Activated CD4-positive, alpha-beta T cell treated with anti-CD3 and anti-CD28 coated beads, Interleukin-2, amount 10 ng/mL, durations not matched to agents 7 days and 5 days (primary cell): ENCODE results near the gene LDLRAD4. TPM values are rescaled to one million over a fixed set of nuclear protein-coding genes. Genes with fewer than 3 reads are reported as not detected.

ENCODE experiments used
- CTCF ChIA-PET: fragments of 350-600 bp; sonication (Branson Sonifier 250); formaldehyde crosslinking; loops from one replicate; lab custom pipeline; 2021; ENCODE audit warnings: antibody characterized with exemption; lab: Charles Lee
- POLR2A ChIA-PET: fragments of 350-600 bp; sonication (Branson Sonifier 250); formaldehyde crosslinking; loops from one replicate; lab custom pipeline; 2021; ENCODE audit warnings: antibody characterized with exemption; lab: Charles Lee
- DNase-seq: peaks from one replicate; pipeline ENCODE4 v3.0.0-alpha.2; 2020
- H3K27ac Mint-ChIP-seq: one replicate; pipeline ENCODE4 v1.8.0; 2021; ENCODE audit warnings: mild to moderate bottlenecking, moderate library complexity, mixed read lengths
- H3K27me3 Mint-ChIP-seq: one replicate; pipeline ENCODE4 v1.8.0; 2021; ENCODE audit warnings: mixed read lengths
- H3K36me3 Mint-ChIP-seq: one replicate; pipeline ENCODE4 v1.8.0; 2021; ENCODE audit warnings: low read depth, mixed read lengths
- H3K4me1 Mint-ChIP-seq: one replicate; pipeline ENCODE4 v1.8.0; 2021; ENCODE audit warnings: mixed read lengths
- H3K4me3 Mint-ChIP-seq: one replicate; pipeline ENCODE4 v1.8.0; 2021; ENCODE audit warnings: mild to moderate bottlenecking, moderate library complexity, mixed read lengths
- H3K9me3 Mint-ChIP-seq: one replicate; pipeline ENCODE4 v1.8.0; 2021; ENCODE audit warnings: mixed read lengths
- total RNA-seq, 2 experiments: library from RNA; stranded (reverse); gene quantifications; one replicate each; pipeline ENCODE4 v1.2.3, GENCODE V29; 2021

LDLRAD4 gene
- total RNA-seq, 2 experiments from 2014 or later = 23.8 to 28.6 TPM

- H3K9me3 Mint-ChIP-seq = no peaks in the 10 kb centered on the region
- peaks cover 2% of the 10 kb centered on the region for H3K36me3 Mint-ChIP-seq
- H3K4me3 Mint-ChIP-seq = no peak overlapping the region
- ChIA-PET POLR2A (no interaction called here), CTCF (interaction anchor here (1.0 to 1.3 kb wide), 2 partner anchors 13 to 20 kb away, joined by 3 to 4 read pairs; no protein-coding TSS in a partner anchor)
- no peaks in the 10 kb centered on the region for H3K27me3 Mint-ChIP-seq
- no peak overlapping the region for H3K27ac Mint-ChIP-seq
- peaks cover 43% of the 10 kb centered on the region for H3K4me1 Mint-ChIP-seq
- no peak for DNase-seq
Measured at GRCh38 chr18:13433125-13433524, 214.6 kb downstream of the LDLRAD4 start.

GRCh38 chr18:13433685-13434084 is 215.1 kb downstream of the LDLRAD4 start:
- POLR2A ChIA-PET = no interaction called here
- no peak overlapping the region for H3K4me3 Mint-ChIP-seq

GRCh38 chr18:13434854-13435253 is 216.3 kb downstream of the LDLRAD4 start:
- H3K4me1 Mint-ChIP-seq = peaks cover 52% of the 10 kb centered on the region
- no peaks in the 10 kb centered on the region for H3K9me3 Mint-ChIP-seq
- H3K27me3 Mint-ChIP-seq = no peaks in the 10 kb centered on the region
- no peak overlapping the region for H3K27ac Mint-ChIP-seq
- CTCF ChIA-PET = interaction anchor here (1.2 to 1.3 kb wide), 2 partner anchors 9 to 16 kb away, joined by 3 to 6 read pairs; no protein-coding TSS in a partner anchor
- H3K36me3 Mint-ChIP-seq = peaks cover 2% of the 10 kb centered on the region
- no peak for DNase-seq
- H3K4me3 Mint-ChIP-seq = no peak overlapping the region
- POLR2A ChIA-PET = no interaction called here

More at GRCh38 chr18:13433685-13434084, 215.1 kb downstream of the LDLRAD4 start:
- no peaks in the 10 kb centered on the region for H3K9me3 Mint-ChIP-seq
- H3K27me3 Mint-ChIP-seq = no peaks in the 10 kb centered on the region
- no peak overlapping the region for H3K27ac Mint-ChIP-seq
- no peak for DNase-seq
- CTCF ChIA-PET = interaction anchor here (0.8 to 1.3 kb wide), 3 partner anchors 14 to 169 kb away, joined by 3 to 4 read pairs (median 3); no protein-coding TSS in a partner anchor
- H3K4me1 Mint-ChIP-seq = peaks cover 43% of the 10 kb centered on the region
- H3K36me3 Mint-ChIP-seq = peaks cover 2% of the 10 kb centered on the region

- H3K4me3 Mint-ChIP-seq = no peak overlapping the region
- ChIA-PET POLR2A (no interaction called here), CTCF (interaction anchor here (1.3 kb wide), 1 partner anchor 10 kb away, joined by 6 read pairs; no protein-coding TSS in a partner anchor)
- H3K36me3 Mint-ChIP-seq = peaks cover 2% of the 10 kb centered on the region
- H3K27me3 Mint-ChIP-seq = no peaks in the 10 kb centered on the region
- H3K27ac Mint-ChIP-seq = peak overlapping the region; percentile 28
- H3K9me3 Mint-ChIP-seq = no peaks in the 10 kb centered on the region
- peaks cover 60% of the 10 kb centered on the region for H3K4me1 Mint-ChIP-seq
- no peak for DNase-seq
Measured at GRCh38 chr18:13435586-13436333, 217.2 kb downstream of the LDLRAD4 start.

- CTCF ChIA-PET = no interaction called here
Measured at GRCh38 chr18:13436576-13436975, 218.0 kb downstream of the LDLRAD4 start.

GRCh38 chr18:13437034-13437433 is 218.5 kb downstream of the LDLRAD4 start:
- ChIA-PET CTCF (interaction anchor here (0.9 to 1.2 kb wide), 2 partner anchors 9 to 11 kb away, joined by 4 to 5 read pairs; no protein-coding TSS in a partner anchor), POLR2A (no interaction called here)
- Mint-ChIP-seq H3K9me3 (no peaks in the 10 kb centered on the region), H3K27me3 (no peaks in the 10 kb centered on the region), H3K4me1 (peaks cover 65% of the 10 kb centered on the region), H3K36me3 (peaks cover 2% of the 10 kb centered on the region), H3K27ac (peak overlapping the region; percentile 95), H3K4me3 (no peak overlapping the region)
- DNase-seq = no peak

More at GRCh38 chr18:13436576-13436975, 218.0 kb downstream of the LDLRAD4 start:
- no peaks in the 10 kb centered on the region for H3K9me3 Mint-ChIP-seq
- H3K4me1 Mint-ChIP-seq = peaks cover 65% of the 10 kb centered on the region
- no peak overlapping the region for H3K4me3 Mint-ChIP-seq
- DNase-seq = peak; percentile 35
- POLR2A ChIA-PET = no interaction called here
- peak overlapping the region; percentile 95 for H3K27ac Mint-ChIP-seq
- no peaks in the 10 kb centered on the region for H3K27me3 Mint-ChIP-seq
- H3K36me3 Mint-ChIP-seq = peaks cover 2% of the 10 kb centered on the region

- Mint-ChIP-seq H3K4me1 (peaks cover 67% of the 10 kb centered on the region), H3K4me3 (peak overlapping the region; percentile 67), H3K27ac (peak overlapping the region; percentile 95), H3K27me3 (no peaks in the 10 kb centered on the region), H3K9me3 (no peaks in the 10 kb centered on the region), H3K36me3 (peaks cover 2% of the 10 kb centered on the region)
- peak; percentile 66 for DNase-seq
- CTCF ChIA-PET = interaction anchor here (0.9 to 1.7 kb wide), 3 partner anchors 10 to 17 kb away, joined by 4 to 5 read pairs (median 5); no protein-coding TSS in a partner anchor
- POLR2A ChIA-PET = no interaction called here
Measured at GRCh38 chr18:13437796-13438506, 219.4 kb downstream of the LDLRAD4 start.

- Mint-ChIP-seq H3K9me3 (no peaks in the 10 kb centered on the region), H3K27me3 (no peaks in the 10 kb centered on the region), H3K27ac (peak overlapping the region; percentile 95), H3K36me3 (peaks cover 2% of the 10 kb centered on the region), H3K4me1 (peaks cover 69% of the 10 kb centered on the region), H3K4me3 (peak overlapping the region; percentile 67)
- ChIA-PET CTCF (interaction anchor here (1.2 to 1.7 kb wide), 3 partner anchors 10 to 16 kb away, joined by 4 to 5 read pairs (median 5); no protein-coding TSS in a partner anchor), POLR2A (interaction anchor here (0.7 kb wide), 1 partner anchor 220 kb away, joined by 3 read pairs; no protein-coding TSS in a partner anchor)
- no peak for DNase-seq
Measured at GRCh38 chr18:13438507-13439056, 220.0 kb downstream of the LDLRAD4 start.

GRCh38 chr18:13439461-13439860 is 220.9 kb downstream of the LDLRAD4 start:
- DNase-seq = no peak
- Mint-ChIP-seq H3K27ac (peak overlapping the region; percentile 95), H3K36me3 (peaks cover 2% of the 10 kb centered on the region), H3K27me3 (no peaks in the 10 kb centered on the region), H3K4me3 (peak overlapping the region; percentile 40), H3K9me3 (no peaks in the 10 kb centered on the region), H3K4me1 (peaks cover 73% of the 10 kb centered on the region)
- POLR2A ChIA-PET = no interaction called here
- CTCF ChIA-PET = interaction anchor here (1.6 to 1.7 kb wide), 2 partner anchors 9 to 16 kb away, joined by 5 read pairs; no protein-coding TSS in a partner anchor

- Mint-ChIP-seq H3K27ac (peak overlapping the region; percentile 82), H3K4me3 (no peak overlapping the region), H3K27me3 (no peaks in the 10 kb centered on the region), H3K36me3 (peaks cover 2% of the 10 kb centered on the region), H3K4me1 (peaks cover 72% of the 10 kb centered on the region), H3K9me3 (no peaks in the 10 kb centered on the region)
- no peak for DNase-seq
- ChIA-PET POLR2A (no interaction called here), CTCF (interaction anchor here (1.4 kb wide), 1 partner anchor 9 kb away, joined by 3 read pairs; no protein-coding TSS in a partner anchor)
Measured at GRCh38 chr18:13440277-13441248, 222.0 kb downstream of the LDLRAD4 start.

- Mint-ChIP-seq H3K4me3 (no peak overlapping the region), H3K9me3 (no peaks in the 10 kb centered on the region), H3K27ac (no peak overlapping the region), H3K36me3 (no peaks in the 10 kb centered on the region), H3K4me1 (peaks cover 60% of the 10 kb centered on the region), H3K27me3 (no peaks in the 10 kb centered on the region)
- ChIA-PET CTCF (no interaction called here), POLR2A (no interaction called here)
- DNase-seq = no peak
Measured at GRCh38 chr18:13441736-13442135, 223.2 kb downstream of the LDLRAD4 start.
